Nephron progenitor cell (in vitro differentiated cells): ENCODE results near the gene CDKN2B.

ENCODE experiments used
- DNase-seq: peaks from one replicate; pipeline ENCODE4 v3.0.0; 2021
- H3K27ac Mint-ChIP-seq: 2 replicates; pipeline ENCODE4 v1.8.0; 2021; ENCODE audit warnings: mild to moderate bottlenecking, moderate library complexity, mixed read lengths
- H3K27me3 Mint-ChIP-seq: 2 replicates; pipeline ENCODE4 v1.8.0; 2021; ENCODE audit warnings: mild to moderate bottlenecking, low read depth, mixed read lengths; ENCODE audit not compliant: poor library complexity
- H3K36me3 Mint-ChIP-seq: 2 replicates; pipeline ENCODE4 v1.8.0; 2021; ENCODE audit warnings: low read depth, mixed read lengths
- H3K4me1 Mint-ChIP-seq: 2 replicates; pipeline ENCODE4 v1.8.0; 2021; ENCODE audit warnings: mixed read lengths
- H3K4me3 Mint-ChIP-seq: 2 replicates; pipeline ENCODE4 v1.8.0; 2021; ENCODE audit warnings: mild to moderate bottlenecking, moderate library complexity, mixed read lengths
- H3K9me3 Mint-ChIP-seq: 2 replicates; pipeline ENCODE4 v1.8.0; 2021; ENCODE audit warnings: mild to moderate bottlenecking, moderate library complexity, mixed read lengths
- CTCF ChIP-seq: fragments of 200-600 bp; sonication (generic); IDR thresholded peaks from 2 replicates; pipeline ENCODE4 v1.5.0; 2021; ENCODE audit warnings: antibody characterized with exemption

The CDKN2B gene

DNA sequence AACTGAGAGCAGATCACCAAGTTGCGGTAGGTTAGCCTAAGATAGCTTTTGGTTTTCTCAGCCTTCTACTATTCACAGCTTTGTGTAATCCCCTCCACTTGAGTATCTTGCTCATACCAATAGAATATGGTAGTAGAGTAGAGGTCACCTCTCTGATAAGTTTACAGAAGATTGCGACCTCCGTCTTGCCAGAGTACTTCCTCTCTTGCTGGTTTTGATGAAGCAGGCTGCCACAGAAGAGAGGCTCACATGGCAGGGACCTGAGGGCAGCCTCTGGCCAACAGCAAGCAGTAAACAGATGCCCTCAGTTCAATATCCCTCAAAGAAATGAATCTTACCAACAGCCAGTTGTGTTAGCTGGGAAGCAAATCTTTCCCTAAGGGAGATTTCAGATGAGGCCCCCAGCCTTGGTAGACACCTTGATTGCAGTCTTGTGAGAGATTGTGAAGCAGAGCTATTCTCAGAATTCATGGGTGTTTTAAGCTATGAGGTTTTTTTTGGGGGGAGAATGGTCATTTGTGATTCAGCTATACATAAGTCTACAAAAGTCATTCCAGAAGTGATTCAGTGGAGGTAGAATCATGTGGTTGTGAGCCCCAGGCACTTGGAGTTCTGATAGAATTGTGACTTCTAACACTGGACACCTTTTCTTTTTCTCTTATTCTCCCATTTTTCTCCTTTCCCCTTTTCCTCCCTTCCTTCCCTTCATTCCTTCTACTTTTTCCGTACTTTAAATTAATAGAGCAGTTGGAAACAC, 22.7 kb upstream of the CDKN2B start:
- no peak for DNase-seq
- Mint-ChIP-seq H3K4me3 (no peak overlapping the region), H3K27me3 (peaks cover 14% of the 10 kb centered on the region), H3K4me1 (no peaks in the 10 kb centered on the region), H3K9me3 (no peaks in the 10 kb centered on the region), H3K36me3 (no peaks in the 10 kb centered on the region), H3K27ac (no peak overlapping the region)
- no peak for TF ChIP-seq CTCF

DNA sequence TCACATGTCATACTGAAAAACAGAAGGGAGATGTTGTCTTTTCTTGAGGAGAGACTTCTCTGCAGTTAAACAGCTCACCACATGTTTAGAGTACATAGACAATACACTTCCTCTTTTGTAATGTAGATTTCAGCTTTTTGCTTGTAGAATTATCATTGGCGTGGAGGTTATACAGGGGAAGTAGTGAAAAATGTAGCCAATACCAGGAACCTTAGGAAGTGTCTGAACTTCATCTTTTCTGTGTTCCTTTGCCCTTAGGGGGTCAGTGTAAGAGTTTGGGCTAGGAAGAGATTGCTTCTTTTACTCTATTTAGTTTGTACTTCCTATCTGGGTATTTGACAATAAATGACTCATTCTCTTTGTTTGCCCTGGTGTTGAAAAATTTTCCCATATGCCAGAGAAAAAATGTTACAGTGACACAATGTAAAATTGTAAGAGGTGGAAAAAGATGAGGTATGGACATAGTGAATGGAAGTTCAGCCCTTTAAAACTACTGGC, 21.0 kb upstream of the CDKN2B start:
- no peak for DNase-seq
- no peak overlapping the region for H3K4me3 Mint-ChIP-seq
- H3K9me3 Mint-ChIP-seq: no peaks in the 10 kb centered on the region
- no peak overlapping the region for H3K27ac Mint-ChIP-seq
- no peaks in the 10 kb centered on the region for H3K4me1 Mint-ChIP-seq
- TF ChIP-seq CTCF: no peak
- peaks cover 10% of the 10 kb centered on the region for H3K27me3 Mint-ChIP-seq
- H3K36me3 Mint-ChIP-seq: no peaks in the 10 kb centered on the region

GRCh38 chr9:22029231-22029630, 20.1 kb upstream of the CDKN2B start:
- Mint-ChIP-seq H3K27ac (no peak overlapping the region), H3K4me1 (no peaks in the 10 kb centered on the region), H3K27me3 (peaks cover 9% of the 10 kb centered on the region), H3K9me3 (no peaks in the 10 kb centered on the region), H3K4me3 (no peak overlapping the region), H3K36me3 (no peaks in the 10 kb centered on the region)
- no peak for TF ChIP-seq CTCF
- no peak for DNase-seq

DNA sequence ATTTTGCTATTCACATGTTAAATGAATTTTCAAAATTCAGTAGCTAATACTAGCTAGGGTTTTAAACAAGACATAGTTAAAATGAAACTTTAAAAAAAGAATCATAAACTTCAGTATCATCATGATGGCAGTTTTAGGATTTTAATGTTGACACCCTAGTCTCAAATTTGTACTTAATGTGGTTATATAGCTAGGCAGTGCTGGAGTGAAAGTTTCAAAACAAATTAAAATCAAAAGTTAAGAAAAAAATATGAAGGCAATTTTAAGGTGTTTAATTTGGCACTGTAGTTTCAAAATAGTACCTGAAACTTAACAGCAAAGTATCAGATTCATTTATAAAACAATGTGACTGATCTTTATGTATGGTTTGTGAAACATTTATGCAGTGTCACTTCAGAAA, 19.3 kb upstream of the CDKN2B start:
- H3K4me3 Mint-ChIP-seq: no peak overlapping the region
- H3K9me3 Mint-ChIP-seq: no peaks in the 10 kb centered on the region
- DNase-seq: no peak
- peaks cover 9% of the 10 kb centered on the region for H3K27me3 Mint-ChIP-seq
- TF ChIP-seq CTCF: no peak
- H3K4me1 Mint-ChIP-seq: no peaks in the 10 kb centered on the region
- H3K27ac Mint-ChIP-seq: no peak overlapping the region
- H3K36me3 Mint-ChIP-seq: no peaks in the 10 kb centered on the region

GRCh38 chr9:22026696-22027095, 17.6 kb upstream of the CDKN2B start:
- no peak for TF ChIP-seq CTCF
- H3K27ac Mint-ChIP-seq: no peak overlapping the region
- H3K9me3 Mint-ChIP-seq: peaks cover 4% of the 10 kb centered on the region

GRCh38 chr9:22022396-22022795, 13.3 kb upstream of the CDKN2B start:
- no peak overlapping the region for H3K27ac Mint-ChIP-seq
- H3K4me3 Mint-ChIP-seq: no peak overlapping the region
- DNase-seq: no peak
- TF ChIP-seq CTCF: no peak
- H3K36me3 Mint-ChIP-seq: no peaks in the 10 kb centered on the region
- peaks cover 8% of the 10 kb centered on the region for H3K27me3 Mint-ChIP-seq
- no peaks in the 10 kb centered on the region for H3K4me1 Mint-ChIP-seq
- peaks cover 11% of the 10 kb centered on the region for H3K9me3 Mint-ChIP-seq

More at GRCh38 chr9:22026696-22027095, 17.6 kb upstream of the CDKN2B start:
- DNase-seq: no peak
- Mint-ChIP-seq H3K36me3 (no peaks in the 10 kb centered on the region), H3K4me1 (no peaks in the 10 kb centered on the region), H3K4me3 (no peak overlapping the region), H3K27me3 (peaks cover 5% of the 10 kb centered on the region)
